ENCODE results near the gene KRT86.

DNA sequence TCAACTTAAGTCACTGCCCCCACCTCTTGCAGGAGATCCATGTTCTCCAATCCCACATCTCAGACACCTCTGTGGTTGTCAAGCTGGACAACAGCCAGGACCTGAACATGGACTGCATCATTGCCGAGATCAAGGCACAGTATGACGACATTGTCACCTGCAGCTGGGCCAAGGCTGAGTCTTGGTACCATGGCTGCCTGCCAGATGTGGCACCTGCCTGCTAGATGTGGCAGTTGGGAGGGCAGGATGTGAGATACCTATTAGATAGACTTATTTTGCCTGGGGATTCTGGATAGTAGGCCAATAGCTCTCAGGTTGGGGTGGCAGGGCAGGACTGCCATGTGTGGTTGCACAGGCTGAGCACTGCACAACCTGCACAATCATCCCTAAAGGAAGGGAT is 7.9 kb upstream of the KRT86 start:
- TF ChIP-seq, protein P1, sequence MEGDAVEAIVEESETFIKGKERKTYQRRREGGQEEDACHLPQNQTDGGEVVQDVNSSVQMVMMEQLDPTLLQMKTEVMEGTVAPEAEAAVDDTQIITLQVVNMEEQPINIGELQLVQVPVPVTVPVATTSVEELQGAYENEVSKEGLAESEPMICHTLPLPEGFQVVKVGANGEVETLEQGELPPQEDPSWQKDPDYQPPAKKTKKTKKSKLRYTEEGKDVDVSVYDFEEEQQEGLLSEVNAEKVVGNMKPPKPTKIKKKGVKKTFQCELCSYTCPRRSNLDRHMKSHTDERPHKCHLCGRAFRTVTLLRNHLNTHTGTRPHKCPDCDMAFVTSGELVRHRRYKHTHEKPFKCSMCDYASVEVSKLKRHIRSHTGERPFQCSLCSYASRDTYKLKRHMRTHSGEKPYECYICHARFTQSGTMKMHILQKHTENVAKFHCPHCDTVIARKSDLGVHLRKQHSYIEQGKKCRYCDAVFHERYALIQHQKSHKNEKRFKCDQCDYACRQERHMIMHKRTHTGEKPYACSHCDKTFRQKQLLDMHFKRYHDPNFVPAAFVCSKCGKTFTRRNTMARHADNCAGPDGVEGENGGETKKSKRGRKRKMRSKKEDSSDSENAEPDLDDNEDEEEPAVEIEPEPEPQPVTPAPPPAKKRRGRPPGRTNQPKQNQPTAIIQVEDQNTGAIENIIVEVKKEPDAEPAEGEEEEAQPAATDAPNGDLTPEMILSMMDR (IDR thresholded peaks at IDR 0.05): no peak
- TF ChIP-seq EZH2phosphoT487 (IDR thresholded peaks at IDR 0.05): no peak
- no peak for TF ChIP-seq EZH2 (IDR thresholded peaks at IDR 0.05)
